Activated CD8-positive, alpha-beta T cell treated with anti-CD3 and anti-CD28 coated beads, Interleukin-2, amount 10 ng/mL, durations not matched to agents 7 days and 5 days (primary cell): ENCODE measurements around the gene MLC1. TPM values are rescaled to one million over a fixed set of nuclear protein-coding genes. Genes with fewer than 3 reads are reported as not detected.
A peak's percentile ranks its signal among the peaks of the same experiment; 100 is the strongest.

ENCODE experiments used
- ATAC-seq: fragments of 150-1000 bp; cut with Tn5 transposase; one replicate; pipeline ENCODE4 v1.10.0; 2021; ENCODE audit warnings: moderate library complexity
- CTCF ChIA-PET: fragments of 350-600 bp; sonication (Branson Sonifier 250); formaldehyde crosslinking; loops from one replicate; lab custom pipeline; 2021; ENCODE audit warnings: antibody characterized with exemption; lab: Charles Lee
- POLR2A ChIA-PET: fragments of 350-600 bp; sonication (Branson Sonifier 250); formaldehyde crosslinking; loops from one replicate; lab custom pipeline; 2021; ENCODE audit warnings: antibody characterized with exemption; lab: Charles Lee
- DNase-seq: peaks from one replicate; pipeline ENCODE4 v3.0.0-alpha.2; 2020
- H3K27ac Mint-ChIP-seq: one replicate; pipeline ENCODE4 v1.8.0; 2021; ENCODE audit warnings: mild to moderate bottlenecking, mixed read lengths
- H3K27me3 Mint-ChIP-seq: one replicate; pipeline ENCODE4 v1.8.0; 2021; ENCODE audit warnings: low read depth, mixed read lengths
- H3K36me3 Mint-ChIP-seq: one replicate; pipeline ENCODE4 v1.8.0; 2021; ENCODE audit warnings: low read depth, mixed read lengths
- H3K4me1 Mint-ChIP-seq: one replicate; pipeline ENCODE4 v1.8.0; 2021; ENCODE audit warnings: low read depth, mixed read lengths
- H3K4me3 Mint-ChIP-seq: one replicate; pipeline ENCODE4 v1.8.0; 2021; ENCODE audit warnings: mild to moderate bottlenecking, mixed read lengths
- H3K9me3 Mint-ChIP-seq: one replicate; pipeline ENCODE4 v1.8.0; 2022; ENCODE audit warnings: mixed read lengths; ENCODE audit not compliant: insufficient read depth
- total RNA-seq, 2 experiments: library from RNA; stranded (reverse); gene quantifications; one replicate each; pipeline ENCODE4 v1.2.3, GENCODE V29; 2021

The MLC1 gene
- total RNA-seq = 1 to 10 TPM; 8.3 to 9.4 TPM

DNA sequence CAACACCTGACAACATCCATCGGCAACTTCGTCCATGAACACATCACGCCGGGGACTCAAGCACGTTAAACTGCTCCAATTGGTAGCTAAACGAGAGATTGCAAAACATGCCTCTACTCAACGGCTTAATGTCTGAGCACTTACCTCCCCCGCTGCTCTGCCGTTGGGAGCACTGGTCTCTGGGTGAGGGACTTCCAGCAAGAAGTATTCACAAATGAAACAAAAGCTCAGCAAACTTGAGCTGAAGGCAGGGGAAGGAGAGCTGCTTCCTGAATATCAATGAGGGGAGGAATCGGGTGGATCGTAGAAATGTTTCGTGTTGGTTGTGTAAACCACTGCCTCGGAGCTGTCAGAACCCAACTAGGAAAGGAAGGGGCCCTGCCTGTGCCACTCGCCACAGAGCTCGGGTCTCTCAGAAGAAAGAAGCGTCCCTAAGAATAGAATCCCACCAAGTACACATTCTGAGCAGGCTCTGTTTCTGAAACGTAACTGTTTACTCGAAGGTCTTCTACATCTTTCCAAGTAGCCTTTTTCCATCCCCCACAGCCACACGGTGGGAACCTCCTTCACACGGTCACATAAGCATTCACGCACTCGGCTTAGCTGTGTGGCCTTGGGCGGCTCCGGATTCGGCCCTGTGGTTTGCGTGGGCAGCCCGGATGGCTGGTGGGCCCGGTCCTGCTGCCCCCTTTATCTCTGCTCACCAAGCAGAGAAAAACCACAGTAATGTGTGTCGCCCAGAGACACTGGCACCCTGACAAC lies at the start of gene MLC1:
Gene MLC1, minus strand, starts transcription at position 216 of the 762 bp plus-strand sequence. CDS start 524 bp downstream, outside the sequence.
- no peak within 1 kb of the TSS for H3K4me3 Mint-ChIP-seq
- no peaks in the 10 kb centered on the region for H3K36me3 Mint-ChIP-seq
- no peak for ATAC-seq
- no peaks in the 10 kb centered on the region for H3K27me3 Mint-ChIP-seq
- H3K4me1 Mint-ChIP-seq = peaks cover 3% of the 10 kb centered on the region
- peak; percentile 53 for DNase-seq
- ChIA-PET CTCF (interaction anchor here (0.6 to 2.1 kb wide), 8 partner anchors 20 to 318 kb away, joined by 3 to 9 read pairs (median 4); no protein-coding TSS in a partner anchor), POLR2A (interaction anchor here (1.3 to 2.4 kb wide), 2 partner anchors 20 to 27 kb away, joined by 4 to 17 read pairs; no protein-coding TSS in a partner anchor)
- H3K9me3 Mint-ChIP-seq = peaks cover 18% of the 10 kb centered on the region
- no peak within 1 kb of the TSS for H3K27ac Mint-ChIP-seq

DNA sequence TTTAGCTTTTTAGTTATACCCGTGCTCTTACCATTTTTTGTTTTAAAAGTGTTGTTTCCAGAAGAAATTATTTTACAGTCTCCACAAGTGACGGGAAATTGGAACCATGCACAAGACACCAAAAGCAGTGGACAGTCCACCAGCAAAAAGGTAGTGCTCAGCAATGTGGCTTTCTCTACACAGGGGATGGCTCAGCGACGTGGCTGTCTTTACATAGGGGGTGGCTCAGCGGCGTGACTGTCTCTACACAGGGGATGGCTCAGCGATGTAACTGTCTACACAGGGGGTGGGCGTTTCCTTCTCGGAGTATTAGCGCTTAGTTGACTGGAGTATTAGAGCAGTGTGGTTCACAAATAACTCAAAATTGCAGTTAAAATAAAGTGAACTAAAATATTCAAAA lies 49.3 kb upstream of the MLC1 start:
- no peak for DNase-seq
- H3K4me3 Mint-ChIP-seq = no peak overlapping the region
- H3K36me3 Mint-ChIP-seq = no peaks in the 10 kb centered on the region
- no peaks in the 10 kb centered on the region for H3K9me3 Mint-ChIP-seq
- ATAC-seq = no peak
- H3K27me3 Mint-ChIP-seq = peaks cover 28% of the 10 kb centered on the region
- ChIA-PET POLR2A (interaction anchor here (0.6 kb wide), 1 partner anchor 524 kb away, joined by 4 read pairs; no protein-coding TSS in a partner anchor), CTCF (no interaction called here)
- no peak overlapping the region for H3K27ac Mint-ChIP-seq
- no peaks in the 10 kb centered on the region for H3K4me1 Mint-ChIP-seq

DNA sequence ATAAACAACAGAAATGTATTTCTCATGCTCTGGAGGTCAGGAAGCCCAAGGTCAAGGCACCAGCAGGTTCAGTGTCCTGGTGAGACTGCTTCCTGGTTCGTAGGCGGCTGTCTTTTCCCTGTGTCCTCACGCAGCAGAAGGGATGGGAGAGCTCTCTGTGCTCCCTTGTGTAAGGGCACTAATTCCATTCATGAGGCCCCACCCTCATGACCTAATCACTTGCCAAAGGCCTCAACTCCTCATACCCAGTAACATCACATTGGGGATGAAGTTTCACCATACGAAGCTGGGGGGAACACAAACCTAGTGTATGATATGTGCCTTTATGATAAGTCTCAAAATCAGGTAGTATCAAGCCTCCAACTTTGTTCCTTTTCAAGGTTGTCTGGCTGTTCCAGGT lies 46.7 kb upstream of the MLC1 start:
- ChIA-PET POLR2A (no interaction called here), CTCF (no interaction called here)
- Mint-ChIP-seq H3K9me3 (no peaks in the 10 kb centered on the region), H3K4me3 (no peak overlapping the region), H3K27ac (no peak overlapping the region), H3K36me3 (no peaks in the 10 kb centered on the region), H3K27me3 (peaks cover 23% of the 10 kb centered on the region), H3K4me1 (no peaks in the 10 kb centered on the region)
- no peak for DNase-seq
- ATAC-seq = no peak

DNA sequence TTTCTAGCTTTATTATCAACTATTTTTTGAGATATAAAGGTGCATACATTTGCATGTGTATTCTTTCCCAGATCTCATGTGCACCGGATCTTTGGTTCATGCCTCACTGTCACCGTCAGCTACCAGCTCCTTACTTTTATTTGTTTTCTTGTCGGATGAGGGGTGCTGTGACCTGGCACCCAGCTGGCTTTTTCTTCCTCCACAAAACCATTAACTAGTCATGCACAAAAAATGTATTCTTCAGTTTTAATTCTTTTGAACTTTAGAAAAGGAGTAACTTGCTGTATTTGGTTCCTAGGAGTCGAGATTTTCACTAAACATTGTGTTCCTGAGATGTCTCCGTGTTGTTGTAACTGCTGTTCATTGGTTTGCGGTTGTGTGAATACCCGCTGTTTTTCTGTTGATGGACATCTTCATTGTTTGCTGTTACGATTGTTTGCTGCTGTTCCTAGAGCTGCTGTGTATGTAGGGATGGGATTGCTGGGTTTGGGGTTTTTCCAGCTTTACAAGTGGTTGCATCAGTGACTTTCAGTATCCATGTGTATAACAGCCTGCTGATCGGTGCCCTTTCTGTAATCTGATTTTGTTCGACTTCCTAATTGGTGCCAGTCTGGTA lies 44.0 kb upstream of the MLC1 start:
- ChIA-PET CTCF (interaction anchor here (0.9 to 1.4 kb wide), 2 partner anchors 20 to 44 kb away, joined by 3 to 7 read pairs; no protein-coding TSS in a partner anchor), POLR2A (no interaction called here)
- ATAC-seq = no peak
- peaks cover 3% of the 10 kb centered on the region for H3K9me3 Mint-ChIP-seq
- H3K4me3 Mint-ChIP-seq = no peak overlapping the region
- H3K4me1 Mint-ChIP-seq = no peaks in the 10 kb centered on the region
- H3K36me3 Mint-ChIP-seq = peaks cover 2% of the 10 kb centered on the region
- H3K27me3 Mint-ChIP-seq = peaks cover 21% of the 10 kb centered on the region
- H3K27ac Mint-ChIP-seq = no peak overlapping the region
- DNase-seq = no peak

DNA sequence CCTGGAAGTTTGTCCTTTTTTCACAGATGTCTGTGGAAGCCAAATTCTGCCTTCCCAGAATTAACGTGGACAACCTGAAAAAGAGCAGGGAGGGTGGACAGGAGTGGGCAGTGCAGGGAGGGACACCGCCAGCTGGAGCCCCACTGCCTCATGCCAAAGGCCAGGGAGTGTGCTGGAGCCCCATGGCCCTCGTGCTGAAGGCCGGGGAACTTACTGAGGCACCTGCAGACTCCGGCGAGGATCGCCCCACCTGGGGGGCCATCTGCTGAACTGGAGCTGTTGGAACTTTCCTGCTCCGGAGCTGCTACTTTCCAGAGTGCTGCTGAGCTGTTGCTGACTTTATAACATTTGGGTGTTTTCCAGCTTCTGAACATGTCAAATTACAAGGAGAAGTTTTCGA lies 39.8 kb upstream of the MLC1 start:
- H3K4me3 Mint-ChIP-seq = no peak overlapping the region
- peaks cover 4% of the 10 kb centered on the region for H3K36me3 Mint-ChIP-seq
- no peaks in the 10 kb centered on the region for H3K4me1 Mint-ChIP-seq
- CTCF ChIA-PET = no interaction called here
- DNase-seq (no peak), ATAC-seq (no peak)
- H3K27me3 Mint-ChIP-seq = peaks cover 26% of the 10 kb centered on the region
- POLR2A ChIA-PET = interaction anchor here (0.6 kb wide), 1 partner anchor 106 kb away, joined by 3 read pairs; no protein-coding TSS in a partner anchor
- H3K9me3 Mint-ChIP-seq = peaks cover 21% of the 10 kb centered on the region
- H3K27ac Mint-ChIP-seq = no peak overlapping the region

DNA sequence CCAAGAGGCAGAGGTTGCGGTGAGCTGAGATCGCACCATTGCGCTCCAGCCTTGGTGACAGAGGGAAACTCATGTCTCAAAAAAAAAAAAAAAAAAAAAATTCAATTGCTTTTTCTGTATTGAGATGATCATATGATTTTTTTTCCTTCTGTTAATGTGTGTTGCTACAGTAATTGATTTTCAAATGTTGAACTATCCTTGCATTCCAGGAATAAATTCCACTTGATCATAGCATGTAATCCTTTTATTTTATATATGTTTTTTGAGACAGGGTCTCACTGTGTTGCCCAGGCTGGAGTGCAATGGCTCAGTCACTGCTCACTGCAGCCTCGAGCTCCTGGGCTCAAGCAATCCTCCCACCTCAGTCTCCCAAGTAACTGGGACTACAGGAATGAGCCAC lies 37.9 kb upstream of the MLC1 start:
- ATAC-seq (no peak), DNase-seq (no peak)
- Mint-ChIP-seq H3K4me3 (no peak overlapping the region), H3K27ac (no peak overlapping the region), H3K4me1 (no peaks in the 10 kb centered on the region), H3K36me3 (peaks cover 4% of the 10 kb centered on the region), H3K27me3 (peaks cover 27% of the 10 kb centered on the region), H3K9me3 (peaks cover 21% of the 10 kb centered on the region)
- ChIA-PET POLR2A (no interaction called here), CTCF (interaction anchor here (1.0 kb wide), 1 partner anchor 20 kb away, joined by 3 read pairs; no protein-coding TSS in a partner anchor)

DNA sequence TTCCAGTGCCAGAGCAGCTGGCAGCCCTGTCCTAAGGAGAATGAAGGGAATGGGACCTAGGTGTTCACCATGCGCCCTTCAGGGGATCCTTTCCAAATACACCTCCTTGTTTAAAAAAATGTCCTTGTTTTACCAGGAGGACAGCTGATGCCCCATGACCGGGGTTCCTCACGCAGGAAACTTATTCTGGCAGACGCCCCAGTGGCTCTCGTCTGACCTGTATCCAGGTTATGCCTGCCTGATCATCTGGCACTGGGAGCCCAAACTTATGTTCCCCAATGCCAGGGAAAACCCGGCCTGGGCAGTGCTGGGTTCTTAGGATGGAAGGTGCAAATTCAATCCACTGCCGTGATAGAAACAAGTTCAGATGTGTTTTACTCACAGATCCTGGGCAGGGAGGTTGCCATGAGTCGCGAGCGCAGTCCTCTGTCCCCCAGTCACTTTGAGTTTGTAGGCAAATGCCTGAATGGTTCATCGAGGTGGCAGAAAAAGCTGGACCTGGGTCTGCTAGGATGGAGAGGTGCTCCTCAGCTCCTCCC lies 36.0 kb upstream of the MLC1 start:
- Mint-ChIP-seq H3K27me3 (peaks cover 23% of the 10 kb centered on the region), H3K9me3 (peaks cover 21% of the 10 kb centered on the region), H3K4me3 (no peak overlapping the region), H3K36me3 (peaks cover 4% of the 10 kb centered on the region), H3K4me1 (no peaks in the 10 kb centered on the region), H3K27ac (no peak overlapping the region)
- ATAC-seq (no peak), DNase-seq (peak; percentile 6)
- POLR2A ChIA-PET = no interaction called here
- CTCF ChIA-PET = no interaction called here

DNA sequence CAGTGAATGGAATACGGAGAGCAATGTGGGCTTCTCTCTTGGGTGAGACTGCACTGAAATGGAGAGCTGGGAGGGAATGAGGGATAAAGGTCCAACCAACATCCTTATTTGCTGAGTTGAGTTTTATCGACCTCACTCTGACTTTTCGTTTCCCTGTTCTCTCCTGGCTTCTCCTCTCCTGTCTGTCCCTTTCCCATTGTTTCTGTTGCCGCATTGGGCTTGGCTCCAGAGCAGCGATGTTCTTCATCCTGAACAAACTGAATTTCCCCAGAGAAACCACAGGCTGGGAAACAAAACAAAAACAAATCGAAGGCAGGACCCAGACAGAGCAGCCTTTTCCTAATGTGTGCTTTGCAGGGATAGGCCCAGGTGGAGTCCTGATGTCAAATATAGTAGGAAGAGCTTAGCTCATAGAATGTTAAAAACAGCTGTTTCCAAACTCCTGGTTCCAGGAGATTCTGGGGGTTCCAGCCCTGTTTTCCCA lies 34.6 kb upstream of the MLC1 start:
- Mint-ChIP-seq H3K4me1 (no peaks in the 10 kb centered on the region), H3K36me3 (peaks cover 2% of the 10 kb centered on the region), H3K9me3 (peaks cover 21% of the 10 kb centered on the region), H3K4me3 (no peak overlapping the region), H3K27ac (no peak overlapping the region), H3K27me3 (peaks cover 23% of the 10 kb centered on the region)
- CTCF ChIA-PET = interaction anchor here (1.3 kb wide), 1 partner anchor 89 kb away, joined by 3 read pairs; no protein-coding TSS in a partner anchor
- ATAC-seq = no peak
- DNase-seq = peak; percentile 9
- POLR2A ChIA-PET = no interaction called here

DNA sequence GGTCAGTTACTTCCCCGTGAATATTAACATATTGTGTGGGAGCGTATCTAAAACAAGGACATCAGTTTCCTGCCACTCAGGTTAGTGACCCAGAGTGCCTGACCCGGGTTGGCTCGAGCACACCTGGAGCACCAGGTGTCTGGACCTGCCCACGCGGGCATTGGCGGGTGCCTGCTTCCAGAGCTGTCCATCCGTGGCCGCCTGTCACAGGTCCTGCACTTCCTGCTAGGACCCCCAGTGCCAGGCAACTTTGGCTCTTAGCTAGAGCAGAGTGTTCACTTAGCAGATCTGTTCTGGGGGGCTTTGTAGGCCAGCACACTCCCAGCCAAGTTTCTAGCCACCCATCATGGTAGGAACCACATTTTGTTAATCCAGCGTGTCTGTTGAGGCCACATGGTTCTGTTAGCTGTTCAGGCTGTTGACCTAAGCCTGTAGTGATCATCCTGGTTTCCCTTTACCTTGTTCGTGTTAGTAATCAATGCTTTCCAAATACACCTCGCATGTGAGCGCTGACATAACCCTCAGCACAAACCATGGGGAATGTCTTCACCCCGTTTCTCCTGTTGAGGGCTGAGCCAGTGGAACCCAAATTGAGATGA lies 34.0 kb upstream of the MLC1 start:
- Mint-ChIP-seq H3K4me3 (no peak overlapping the region), H3K9me3 (peaks cover 18% of the 10 kb centered on the region), H3K27ac (no peak overlapping the region)

DNA sequence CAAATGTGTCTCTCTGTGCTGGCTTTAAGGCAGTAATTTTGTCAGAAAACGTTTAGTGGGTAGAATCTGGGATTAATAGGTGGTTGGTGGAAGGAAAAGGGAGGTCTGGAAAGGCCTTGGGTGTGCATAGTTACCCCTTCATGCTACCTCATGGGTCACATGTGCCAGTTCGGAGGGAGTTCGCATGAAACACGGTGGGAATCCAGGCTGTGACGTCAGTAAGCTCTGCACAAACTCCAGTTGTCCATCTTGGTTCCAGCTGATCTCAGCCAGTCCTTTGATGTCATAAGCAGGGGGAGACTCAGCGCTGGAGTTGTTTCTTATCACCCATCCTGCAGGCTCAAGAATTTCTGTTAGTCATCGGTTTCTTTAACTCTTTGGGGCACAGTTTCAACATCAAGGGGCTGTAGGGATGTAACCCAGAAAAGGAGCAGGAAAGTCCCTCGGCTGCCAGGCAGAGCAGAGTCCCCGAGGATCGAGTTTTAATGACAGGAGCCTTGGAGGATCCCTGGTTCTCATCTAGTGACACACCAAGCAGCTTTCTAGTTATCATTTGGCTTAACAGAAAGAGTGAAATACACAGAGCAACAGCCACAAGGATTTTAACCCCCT lies 33.4 kb upstream of the MLC1 start:
- Mint-ChIP-seq H3K27me3 (peaks cover 19% of the 10 kb centered on the region), H3K9me3 (peaks cover 12% of the 10 kb centered on the region), H3K4me1 (no peaks in the 10 kb centered on the region), H3K36me3 (peaks cover 2% of the 10 kb centered on the region), H3K4me3 (no peak overlapping the region), H3K27ac (no peak overlapping the region)
- CTCF ChIA-PET = no interaction called here
- ATAC-seq = no peak
- DNase-seq = no peak
- POLR2A ChIA-PET = no interaction called here

More for the DNA sequence above, 34.0 kb upstream of the MLC1 start:
- CTCF ChIA-PET = interaction anchor here (1.3 kb wide), 1 partner anchor 89 kb away, joined by 3 read pairs; no protein-coding TSS in a partner anchor
- Mint-ChIP-seq H3K27me3 (peaks cover 23% of the 10 kb centered on the region), H3K36me3 (peaks cover 2% of the 10 kb centered on the region), H3K4me1 (no peaks in the 10 kb centered on the region)
- DNase-seq (peak; percentile 14), ATAC-seq (no peak)
- POLR2A ChIA-PET = no interaction called here

DNA sequence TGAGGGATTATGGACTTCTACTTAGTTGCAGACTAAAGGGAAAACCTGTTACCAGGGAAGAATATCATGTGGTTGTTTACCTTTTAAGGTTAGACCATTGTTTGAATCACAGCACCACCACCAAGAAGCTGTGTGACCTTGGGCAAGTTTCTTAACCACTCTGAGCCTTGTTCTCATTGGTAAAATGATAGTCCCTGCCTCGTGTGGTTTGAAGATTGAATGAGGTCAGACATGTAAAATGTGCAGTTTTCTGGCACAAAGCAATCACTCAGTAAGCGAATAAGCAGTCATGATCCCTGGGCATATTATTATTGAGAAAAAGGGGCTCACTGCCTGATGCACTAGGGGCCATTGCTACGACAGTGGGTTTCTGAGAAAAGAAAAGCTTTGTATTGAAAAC lies 32.9 kb upstream of the MLC1 start:
- Mint-ChIP-seq H3K9me3 (peaks cover 8% of the 10 kb centered on the region), H3K4me1 (no peaks in the 10 kb centered on the region), H3K4me3 (no peak overlapping the region), H3K27ac (no peak overlapping the region), H3K27me3 (peaks cover 16% of the 10 kb centered on the region), H3K36me3 (no peaks in the 10 kb centered on the region)
- no peak for DNase-seq
- no peak for ATAC-seq
- ChIA-PET CTCF (no interaction called here), POLR2A (no interaction called here)
